Myocyte (in vitro differentiated cells): ENCODE results near the gene SHKBP1. TPM values are rescaled to one million over a fixed set of nuclear protein-coding genes. Genes with fewer than 3 reads are reported as not detected.

Experiments used
- DNase-seq: peaks from one replicate; pipeline ENCODE4 v3.0.0-alpha.2; 2012; ENCODE audit warnings: low read depth
- total RNA-seq: library from RNA; depleted of rRNA; stranded (reverse); fragments of >200 nt; gene quantifications from 2 replicates; pipeline ENCODE4 v1.2.3, GENCODE V29; 2014

SHKBP1 gene
- total RNA-seq, 1 donor from 2014 or later = 27.8 TPM

DNA sequence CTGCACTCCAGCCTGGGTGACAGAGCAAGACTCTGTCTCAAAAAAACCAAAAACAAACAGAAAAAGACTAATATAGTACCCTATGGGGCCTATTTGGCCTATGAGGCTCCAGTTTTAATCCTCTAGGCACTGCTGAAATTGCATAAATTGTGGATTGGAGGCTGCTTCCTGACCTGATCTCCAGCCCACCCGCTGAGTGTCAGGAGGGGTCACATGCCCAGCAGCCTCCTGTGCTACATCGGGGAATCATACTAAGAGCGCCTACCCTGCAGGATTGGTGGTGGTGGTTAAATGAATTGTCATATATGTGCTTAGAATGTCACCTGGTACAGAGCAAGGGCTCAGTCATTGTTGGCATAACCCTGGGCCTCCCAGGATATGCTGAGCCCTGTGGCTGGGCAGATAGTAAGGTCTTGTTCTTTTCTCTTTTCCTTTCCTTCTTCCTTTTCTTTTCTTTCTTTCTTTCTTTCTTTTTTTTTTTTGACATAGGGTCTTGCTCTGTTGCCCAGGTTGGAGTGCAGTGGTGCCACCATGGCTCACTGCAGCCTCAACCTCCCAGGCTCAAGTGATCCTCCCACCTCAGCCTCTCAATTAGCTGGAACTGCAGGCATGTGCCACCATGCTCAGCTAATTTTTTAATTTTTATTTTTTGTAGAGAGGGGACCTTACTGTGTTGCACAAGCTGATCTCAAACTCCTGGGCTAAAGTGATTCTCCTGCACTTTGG, 55.8 kb downstream of the SHKBP1 start:
- no peak for DNase-seq

DNA sequence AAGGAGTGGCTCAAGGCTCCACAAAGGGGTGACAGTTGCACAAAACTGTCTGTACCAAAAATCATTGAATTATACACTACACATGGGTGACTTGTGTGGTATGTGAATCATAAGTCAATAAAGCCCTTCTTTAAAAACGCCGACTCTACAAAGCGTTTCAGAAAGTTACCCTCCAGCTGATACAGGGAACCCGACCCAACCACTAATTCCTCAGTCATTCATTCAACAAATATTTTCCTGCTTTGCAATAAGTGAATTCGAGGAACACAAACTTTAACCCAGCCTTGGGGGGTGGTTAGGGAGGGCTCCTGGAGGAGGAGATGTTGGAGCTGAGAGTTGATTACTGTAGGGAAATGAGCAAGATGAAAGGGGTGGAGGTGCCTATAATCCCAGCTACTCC, 56.5 kb downstream of the SHKBP1 start:
- no peak for DNase-seq

DNA sequence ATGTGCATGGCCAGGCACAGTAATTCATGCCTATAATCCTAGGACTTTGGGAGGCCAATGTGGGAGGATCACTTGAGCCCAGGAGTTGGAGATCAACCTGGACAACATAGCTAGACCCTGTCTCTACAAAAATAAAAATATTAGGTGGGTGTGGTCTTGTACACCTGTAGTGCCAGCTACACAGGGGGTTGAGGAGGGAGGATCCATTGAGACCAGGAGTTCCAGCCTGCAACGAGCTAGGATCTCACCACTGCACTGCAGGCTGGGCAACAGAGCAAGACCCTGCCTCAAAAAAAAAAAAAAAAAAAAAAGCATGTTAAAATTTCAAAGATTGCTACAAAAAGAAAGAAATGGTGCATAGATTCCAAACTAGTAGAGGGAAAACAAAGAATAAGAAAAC, 61.7 kb downstream of the SHKBP1 start:
- no peak for DNase-seq

DNA sequence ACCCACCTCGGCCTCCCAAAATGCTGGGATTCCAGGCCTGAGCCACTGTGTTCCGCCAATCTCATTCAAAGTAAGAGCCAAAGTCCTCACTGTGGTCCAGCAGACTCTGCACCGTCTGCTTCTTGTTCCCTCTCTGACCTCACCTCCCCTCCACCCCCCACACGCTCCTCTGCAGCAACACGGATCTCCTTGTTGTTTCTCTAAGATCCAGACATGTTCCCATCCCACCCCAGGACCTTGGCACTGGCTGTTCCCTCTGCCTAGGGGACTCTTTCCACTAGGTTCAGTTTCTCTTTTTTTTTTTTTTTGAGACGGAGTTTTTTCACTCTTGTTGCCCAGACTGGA, 62.9 kb downstream of the SHKBP1 start:
- no peak for DNase-seq

DNA sequence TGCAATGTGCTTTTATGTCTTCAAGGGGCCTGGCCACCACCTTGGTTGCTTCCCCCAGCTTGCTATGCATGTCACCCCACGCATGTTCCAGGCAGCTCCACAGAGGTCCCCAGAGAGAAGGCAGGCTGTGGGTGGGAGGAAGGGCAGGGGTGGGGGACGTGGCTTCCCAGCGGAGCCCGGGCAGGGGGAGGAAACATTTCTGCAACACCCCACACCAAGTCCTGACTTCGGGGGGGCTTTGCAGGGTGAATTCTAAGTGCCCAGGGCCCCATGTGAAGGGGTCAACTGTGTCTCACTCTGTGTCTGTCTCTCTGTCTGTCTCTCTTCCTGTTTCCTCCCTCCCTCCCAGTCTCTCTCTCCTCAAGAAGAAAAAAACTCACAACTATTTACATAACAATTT, 64.1 kb downstream of the SHKBP1 start:
- no peak for DNase-seq

Other genes with a start within 250 kb of the SHKBP1 start
- gene C19orf47, start 228.5 kb upstream of the SHKBP1 start, total RNA-seq = 60.5 and 67.8 TPM in 2 replicates
- gene PLD3, start 228.2 kb upstream of the SHKBP1 start, total RNA-seq = 740 and 993 TPM in 2 replicates
- gene HIPK4, start 186.7 kb upstream of the SHKBP1 start, total RNA-seq = 0.05 and 0.26 TPM in 2 replicates
- 2.6 and 2.8 TPM in 2 replicates for gene PRX, start 163.5 kb upstream of the SHKBP1 start, total RNA-seq
- 12.9 and 23.0 TPM in 2 replicates for gene SERTAD1, start 150.9 kb upstream of the SHKBP1 start, total RNA-seq
- 28.1 and 35.2 TPM in 2 replicates for gene SERTAD3, start 132.5 kb upstream of the SHKBP1 start, total RNA-seq
- gene BLVRB, start 111.1 kb upstream of the SHKBP1 start, total RNA-seq = 75.8 and 76.3 TPM in 2 replicates
- 0.31 and 1.3 TPM in 2 replicates for gene SPTBN4, start 109.9 kb upstream of the SHKBP1 start, total RNA-seq
- gene LTBP4, start 24.5 kb downstream of the SHKBP1 start, total RNA-seq = 3.7 and 11.0 TPM in 2 replicates
- gene NUMBL, start 113.8 kb downstream of the SHKBP1 start, total RNA-seq = 75.4 and 112 TPM in 2 replicates
- 72.4 and 109 TPM in 2 replicates for gene COQ8B, start 140.0 kb downstream of the SHKBP1 start, total RNA-seq
- gene ITPKC, start 140.2 kb downstream of the SHKBP1 start, total RNA-seq = 14.1 and 15.6 TPM in 2 replicates
- gene ACTMAP, start 173.6 kb downstream of the SHKBP1 start, total RNA-seq = 2.2 and 3.6 TPM in 2 replicates
- gene SNRPA, start 174.3 kb downstream of the SHKBP1 start, total RNA-seq = 37.3 and 52.8 TPM in 2 replicates
- gene MIA, start 198.6 kb downstream of the SHKBP1 start, total RNA-seq = not detected in 2 replicates
- 19.6 and 21.4 TPM in 2 replicates for gene RAB4B, start 201.4 kb downstream of the SHKBP1 start, total RNA-seq
- gene EGLN2, start 222.3 kb downstream of the SHKBP1 start, total RNA-seq = 59.3 and 65.8 TPM in 2 replicates